HG02938 (cell line): Measurements from ENCODE around the gene SH3RF1.

Experiments used
- ATAC-seq: cut with Tn5 transposase; IDR thresholded peaks from one replicate; pipeline ENCODE4 v1.9.1; 2021; ENCODE audit warnings: mild to moderate bottlenecking, moderate library complexity; ENCODE audit not compliant: unreplicated experiment

Gene SH3RF1

DNA sequence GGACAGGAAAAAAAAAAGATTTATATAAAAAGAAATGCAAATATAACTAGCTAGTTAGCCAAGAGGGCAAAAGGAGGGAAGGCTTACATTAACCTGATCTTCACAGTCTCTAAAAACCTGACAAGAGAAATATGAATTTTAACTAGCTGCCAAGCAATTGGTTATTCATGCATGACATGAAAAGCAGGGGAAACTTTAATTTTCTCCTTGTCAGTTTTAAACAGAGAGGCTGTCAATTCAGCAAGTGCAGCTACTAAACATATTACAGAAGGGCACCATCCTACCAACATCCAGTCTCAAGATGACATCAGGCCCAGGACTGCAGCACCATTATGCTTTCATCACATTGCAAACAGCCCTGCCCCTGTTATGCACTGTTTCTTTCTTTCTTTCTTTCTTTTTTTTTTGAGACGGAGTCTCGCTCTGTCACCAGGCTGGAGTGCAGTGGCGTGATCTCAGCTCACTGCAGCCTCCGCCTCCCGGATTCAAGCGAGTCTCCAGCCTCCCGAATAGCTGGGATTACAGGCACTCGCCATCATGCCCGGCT, 221.8 kb downstream of the SH3RF1 start:
- ATAC-seq = no peak

DNA sequence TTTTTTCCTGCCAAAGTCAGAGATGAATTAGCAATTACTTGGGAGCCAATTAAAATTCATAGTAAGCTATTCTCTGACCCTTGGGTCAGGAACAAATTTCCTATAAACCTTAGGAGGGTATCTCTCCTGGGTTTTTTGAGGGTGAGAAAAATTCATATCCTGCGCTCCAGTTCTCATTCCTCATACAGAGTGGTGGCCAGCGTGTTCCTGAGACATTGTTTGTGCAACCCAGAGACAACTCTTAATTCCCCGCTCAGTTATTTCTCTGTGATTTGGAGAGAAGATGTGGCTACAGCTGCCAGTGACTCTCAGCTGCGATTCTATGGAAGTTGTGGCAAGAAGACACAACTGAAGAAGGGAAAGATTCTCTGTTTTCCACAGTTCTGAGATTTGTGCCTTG, 222.8 kb downstream of the SH3RF1 start:
- no peak for ATAC-seq

DNA sequence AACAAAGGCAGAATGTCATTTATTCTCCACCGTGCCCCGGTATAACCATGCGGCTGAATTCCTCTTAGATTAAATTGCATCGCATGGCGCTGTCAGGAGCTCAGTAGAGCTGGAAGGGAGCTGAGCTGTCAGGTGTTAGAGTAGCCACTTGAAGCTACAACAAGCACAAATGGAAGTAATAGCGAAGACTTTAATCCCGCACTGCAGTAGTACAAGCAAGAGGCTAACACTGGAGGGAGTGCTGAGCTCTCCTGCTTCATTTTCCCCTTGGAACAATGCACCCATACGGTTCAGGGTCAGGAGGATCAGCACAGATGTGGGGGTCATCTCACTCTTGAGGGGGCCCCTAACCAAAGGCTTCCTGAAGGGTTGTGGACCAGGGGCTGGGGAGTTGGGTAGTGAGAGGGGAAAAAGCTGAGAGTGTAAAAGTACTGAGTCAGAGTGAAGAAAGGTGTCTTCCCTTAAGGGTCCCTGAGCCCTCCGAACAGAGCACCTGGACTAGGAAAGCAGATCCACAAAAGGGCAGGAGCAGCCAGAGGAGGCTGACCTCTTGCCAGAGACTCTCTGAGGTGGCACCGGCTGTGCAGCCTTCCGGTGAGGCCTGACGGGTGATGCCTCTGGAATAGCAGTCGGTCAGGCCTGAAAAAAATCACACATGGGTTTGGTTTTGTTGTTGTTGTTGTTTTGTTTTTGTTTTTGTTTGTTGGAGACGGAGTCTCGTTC, 224.7 kb downstream of the SH3RF1 start:
- no peak for ATAC-seq

DNA sequence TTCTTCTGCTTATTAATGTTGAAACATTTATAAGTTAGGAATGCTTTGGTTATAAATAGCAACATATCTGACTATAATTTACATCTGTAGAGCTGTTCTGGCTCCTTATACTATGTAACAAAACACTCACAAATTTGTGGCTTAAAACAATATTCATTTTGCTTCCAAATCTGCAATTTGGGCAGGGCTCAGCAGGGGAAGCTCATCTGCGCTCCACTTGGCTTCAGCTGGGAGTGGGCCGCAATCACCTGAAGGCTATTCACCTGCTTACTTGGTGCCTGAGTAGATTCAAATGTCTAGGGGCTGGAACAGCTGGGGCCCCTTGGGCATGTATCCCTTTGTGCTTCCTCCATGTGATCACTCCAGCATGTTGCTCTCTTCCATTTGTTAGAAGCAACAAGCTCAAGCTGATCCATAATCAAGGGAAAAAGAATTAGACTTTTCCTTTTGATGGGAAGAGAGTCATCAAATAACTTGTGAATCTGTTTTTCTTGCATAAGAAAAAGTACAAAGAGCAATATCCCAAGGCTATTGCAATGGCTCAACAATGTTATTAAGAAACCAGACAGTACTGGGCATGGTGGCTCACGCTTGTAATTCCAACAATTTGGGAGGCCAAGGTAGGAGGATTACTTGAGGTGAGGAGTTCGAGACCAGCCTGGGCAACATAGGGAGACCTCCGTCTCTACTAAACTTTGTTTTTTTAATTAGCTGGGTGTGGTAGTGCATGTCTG, 225.9 kb downstream of the SH3RF1 start:
- no peak for ATAC-seq
